GM12878 (cell line): ENCODE data around the gene CAT. TPM values are rescaled to one million over a fixed set of nuclear protein-coding genes. Genes with fewer than 3 reads are reported as not detected.

Experiments used
- ATAC-seq: fragments of 200-7000 bp; cut with Tn5 transposase; 3 replicates; pipeline ENCODE4 v1.9.1; 2020; ENCODE audit warnings: mild to moderate bottlenecking, moderate library complexity
- BruUV-seq: library from RNA; stranded (reverse); fragments of 400-500 nt; replicated peaks from 2 replicates; lab custom pipeline; 2021; lab: Mats Ljungman, UMichigan
- CTCF ChIA-PET: fragments of 300-600 bp; sonication (Branson Sonifier 250); formaldehyde crosslinking; extraction: SDS; loops from one replicate; lab custom pipeline; 2021; ENCODE audit warnings: inconsistent platforms; lab: Yijun Ruan, JAX
- POLR2A ChIA-PET: fragments of 350-600 bp; formaldehyde crosslinking; extraction: SDS; loops from one replicate; lab custom pipeline; 2021; ENCODE audit warnings: inconsistent platforms; lab: Charles Lee
- RAD21 ChIA-PET: fragments of 300-600 bp; sonication (Branson Sonifier 250); formaldehyde crosslinking; loops from one replicate; lab custom pipeline; 2023; ENCODE audit warnings: antibody characterized with exemption; ENCODE audit not compliant: unreplicated experiment; lab: Charles Lee
- SMC1A ChIA-PET: fragments of 300-600 bp; sonication (Branson Sonifier 250); formaldehyde crosslinking; loops from one replicate; lab custom pipeline; 2023; ENCODE audit not compliant: unreplicated experiment, uncharacterized antibody; lab: Charles Lee
- DNase-seq: peaks from one replicate; pipeline ENCODE4 v3.0.0-alpha.2; 2011; ENCODE audit warnings: low read depth, low spot score
- FAIRE-seq: peaks from 3 replicates; lab custom pipeline; 2011; peaks lifted over from hg19 to GRCh38; lab: Jason Lieb, UNC
- H2AFZ ChIP-seq: 2 replicates; pipeline ENCODE4 v1.6.0; 2011; ENCODE audit warnings: low read depth, low read length, control low read depth; ENCODE audit not compliant: control insufficient read depth
- H3K27ac ChIP-seq: 2 replicates; pipeline ENCODE4 v1.5.1; 2011; ENCODE audit warnings: control low read depth; ENCODE audit not compliant: control insufficient read depth, insufficient read depth
- H3K27me3 ChIP-seq, 2 experiments: replicated peaks in 1 of 2; 2 replicates each; pipeline versions ENCODE4 v1.6.0 to v1.6.1; 2011; ENCODE audit warnings: low read length in 1 of 2; ENCODE audit not compliant: control insufficient read depth in 2 of 2, insufficient read depth in 2 of 2
- H3K36me3 ChIP-seq, 2 experiments: 2 replicates each; pipeline ENCODE4 v1.5.1; 2011; ENCODE audit warnings: low read length in 1 of 2; ENCODE audit not compliant: control insufficient read depth in 2 of 2, insufficient read depth in 2 of 2
- H3K4me1 ChIP-seq: 2 replicates; pipeline ENCODE4 v1.6.1; 2011; ENCODE audit warnings: mild to moderate bottlenecking, low read length, moderate library complexity, mixed read lengths; ENCODE audit not compliant: control insufficient read depth, insufficient read depth
- H3K4me2 ChIP-seq: 2 replicates; pipeline ENCODE4 v1.6.0; 2011; ENCODE audit warnings: control low read depth; ENCODE audit not compliant: control insufficient read depth, insufficient read depth
- H3K4me3 ChIP-seq: fragments of 200-600 bp; sonication (generic); 2 replicates; pipeline ENCODE4 v1.5.1; 2016
- H3K79me2 ChIP-seq: 2 replicates; pipeline ENCODE4 v1.6.0; 2011; ENCODE audit warnings: low read length; ENCODE audit not compliant: control insufficient read depth, insufficient read depth
- H3K9ac ChIP-seq: 2 replicates; pipeline ENCODE4 v1.8.0; 2011; ENCODE audit warnings: low read length, control low read depth, mixed read lengths; ENCODE audit not compliant: control insufficient read depth, insufficient read depth
- H3K9me3 ChIP-seq: replicated peaks from 3 replicates; pipeline ENCODE4 v1.5.1; 2011; ENCODE audit warnings: mild to moderate bottlenecking, low read length; ENCODE audit not compliant: control insufficient read depth, insufficient read depth
- H4K20me1 ChIP-seq: 2 replicates; pipeline ENCODE4 v1.6.0; 2011; ENCODE audit not compliant: control insufficient read depth, insufficient read depth
- BACH1 ChIP-seq: fragments of 450-650 bp; IDR thresholded peaks from 2 replicates; pipeline ENCODE4 v1.6.1; 2017; ENCODE audit warnings: mild to moderate bottlenecking, borderline replicate concordance
- CREM ChIP-seq: IDR thresholded peaks from 2 replicates; pipeline ENCODE4 v1.6.1; 2014; ENCODE audit warnings: antibody characterized with exemption, low read depth
- E2F4 ChIP-seq: IDR thresholded peaks from 2 replicates; pipeline ENCODE4 v1.6.1; 2012; ENCODE audit warnings: low read depth, low read length, improper control_type of control experiment
- EGR1 ChIP-seq, 2 experiments: IDR thresholded peaks; 1 replicate in 1 of 2; 2 replicates in 1 of 2; pipeline ENCODE4 v1.6.1; 2011 to 2012; ENCODE audit warnings: low read depth in 2 of 2, low read length in 2 of 2, borderline replicate concordance in 1 of 2, mild to moderate bottlenecking in 1 of 2, moderate library complexity in 1 of 2
- EP300 ChIP-seq, 2 experiments: fragments of 150-350 bp in 1 of 2; IDR thresholded peaks; 2 replicates each; pipeline ENCODE4 v1.6.1; 2011 to 2012; ENCODE audit warnings: low read depth in 2 of 2, low read length in 2 of 2, borderline replicate concordance in 1 of 2, improper control_type of control experiment in 1 of 2, inconsistent platforms in 1 of 2; ENCODE audit not compliant: control insufficient read depth in 1 of 2
- ETV6 ChIP-seq, 2 experiments: fragments of 450-650 bp in 1 of 2; IDR thresholded peaks in 1 of 2; conservative IDR thresholded peaks in 1 of 2; 2 replicates each; pipeline ENCODE4 v1.6.1; 2014; ENCODE audit warnings: antibody characterized with exemption in 1 of 2, borderline replicate concordance in 1 of 2, low read depth in 1 of 2, mild to moderate bottlenecking in 1 of 2, moderate library complexity in 1 of 2
- EZH2 ChIP-seq: IDR thresholded peaks from 2 replicates; pipeline ENCODE4 v1.6.1; 2012; ENCODE audit warnings: low read depth, mild to moderate bottlenecking, control low read depth, inconsistent platforms, low read length, borderline replicate concordance; ENCODE audit not compliant: control insufficient read depth
- IKZF1 ChIP-seq: fragments of 450-650 bp; conservative IDR thresholded peaks from 2 replicates; pipeline ENCODE4 v1.6.1; 2017; ENCODE audit warnings: antibody characterized with exemption, mild to moderate bottlenecking
- MLLT1 ChIP-seq: fragments of 450-650 bp; IDR thresholded peaks from 2 replicates; pipeline ENCODE4 v1.6.1; 2016; ENCODE audit warnings: mild to moderate bottlenecking
- MYC ChIP-seq: IDR thresholded peaks from 2 replicates; pipeline ENCODE4 v1.6.1; 2011; ENCODE audit warnings: mild to moderate bottlenecking, low read length, moderate library complexity, inconsistent platforms; ENCODE audit not compliant: insufficient read depth, insufficient replicate concordance, insufficient read length, severe bottlenecking
- NRF1 ChIP-seq: conservative IDR thresholded peaks from 2 replicates; pipeline ENCODE4 v1.6.1; 2011; ENCODE audit warnings: mild to moderate bottlenecking, low read depth, low read length, improper control_type of control experiment
- POU2F2 ChIP-seq: IDR thresholded peaks from 3 replicates; pipeline ENCODE4 v1.6.1; 2011; ENCODE audit warnings: low read depth, mild to moderate bottlenecking, low read length, borderline replicate concordance
- SP1 ChIP-seq: IDR thresholded peaks from one replicate; pipeline ENCODE4 v1.6.1; 2011; ENCODE audit warnings: low read depth, low read length
- ZNF24 ChIP-seq: fragments of 450-650 bp; IDR thresholded peaks from 2 replicates; pipeline ENCODE4 v1.6.1; 2017; ENCODE audit warnings: antibody characterized with exemption, mild to moderate bottlenecking
- ZNF274 ChIP-seq: IDR thresholded peaks from one replicate; pipeline ENCODE4 v1.8.0; 2011; ENCODE audit not compliant: insufficient read length, insufficient read depth
- ZNF384 ChIP-seq: IDR thresholded peaks from 2 replicates; pipeline ENCODE4 v1.6.1; 2012; ENCODE audit warnings: low read depth, mild to moderate bottlenecking, low read length, improper control_type of control experiment, borderline replicate concordance
- WGBS: methylation state at CpG from one replicate; pipeline ENCODE4 v1.1.6; 2016; ENCODE audit warnings: low lambda C conversion rate; ENCODE audit not compliant: insufficient replicate concordance, insufficient coverage; ENCODE audit errors: missing lambda C conversion rate; 5-methylcytosine and 5-hydroxymethylcytosine counted together
- in situ Hi-C: fragments of 300-500 bp; cut with MboI; formaldehyde crosslinking; loops from 9 replicates; pipeline ENCODE4 v1.14.3; 2018; ENCODE audit warnings: mixed read lengths
- intact Hi-C: fragments of 100-400 bp; cut with micrococcal nuclease; formaldehyde crosslinking; loops from one replicate; pipeline ENCODE4 v1.14.2; 2022; ENCODE audit not compliant: unreplicated experiment
- polyA plus RNA-seq, 11 experiments: library from polyadenylated mRNA; depleted of rRNA in 4 of 11; unstranded in 6 of 11; stranded (reverse) in 5 of 11; fragments of >200 nt; fragmentation: Nextera tagmentation in 4 of 11; fragmentation: Illumina TruSeq in 1 of 11; extraction: Ambion mirVana in 4 of 11; extraction: Trizol in 1 of 11; gene quantifications; 1 replicate in 1 of 11; 2 replicates in 10 of 11; pipeline versions ENCODE4 v1.2.1 to v1.2.3, GENCODE V29; 2011 to 2016; ENCODE audit warnings: inconsistent platforms in 2 of 11, missing spikeins in 2 of 11, low read depth in 1 of 11
- total RNA-seq, 4 experiments: library from RNA; depleted of rRNA in 3 of 4; stranded (reverse); fragments of >200 nt in 3 of 4; fragmentation: Illumina TruSeq in 1 of 4; extraction: Trizol in 1 of 4; gene quantifications; 2 replicates each; pipeline versions ENCODE4 v1.2.1 to v1.2.3, GENCODE V29; 2013 to 2021

The CAT gene
- total and polyA plus RNA-seq, 10 of the 15 experiments (the other 5 are each of a cell fraction or from before 2014, with no cell fraction given): 22.4 to 71.3 (median 33.6) TPM

- ChIA-PET POLR2A (interaction anchor here (0.6 to 1.8 kb wide), 3 partner anchors 11 to 544 kb away, joined by 3 to 5 read pairs (median 3); no protein-coding TSS in a partner anchor), CTCF (interaction anchor here (0.9 to 2.8 kb wide), 6 partner anchors 10 to 250 kb away, joined by 3 to 14 read pairs (median 5); no protein-coding TSS in a partner anchor), SMC1A (interaction anchor here (0.6 to 4.2 kb wide), 9 partner anchors 10 to 727 kb away, joined by 3 to 17 read pairs (median 3); no protein-coding TSS in a partner anchor), RAD21 (interaction anchor here (2.4 kb wide), 1 partner anchor 80 kb away, joined by 6 read pairs; the partner anchor contains the start of gene ABTB2)
- no peak overlapping the region for H3K27ac ChIP-seq
- ATAC-seq (no peak), FAIRE-seq (no peak), DNase-seq (no peak)
- WGBS: 68% methylated on average over 2 of the region's 2 CpGs
- H3K36me3 ChIP-seq: no peaks in the 10 kb centered on the region
- peak overlapping the region; percentile 99; the same call in 1 of the 2 replicates for H2AFZ ChIP-seq
- H3K4me3 ChIP-seq: peak overlapping the region; percentile 86; the same call in 1 of the 2 replicates
- H3K4me1 ChIP-seq: peaks cover 5% of the 10 kb centered on the region
- peak overlapping the region; percentile 28; the same call in 1 of the 2 replicates for H3K4me2 ChIP-seq
- no peak for TF ChIP-seq ZNF384
- no peak for TF ChIP-seq NRF1
- no peak for TF ChIP-seq CREM
- no peak for TF ChIP-seq EGR1 (IDR thresholded peaks at IDR 0.05; ENCODE audit: borderline replicate concordance in 1 of 2, low read depth in 2 of 2, low read length in 2 of 2)
- TF ChIP-seq POU2F2: no peak
- TF ChIP-seq EP300 (IDR thresholded peaks at IDR 0.05; ENCODE audit: borderline replicate concordance in 1 of 2, control insufficient read depth in 1 of 2, low read depth in 2 of 2, low read length in 2 of 2): no peak
- TF ChIP-seq MLLT1: no peak
- no peak for TF ChIP-seq BACH1
- no peak for TF ChIP-seq SP1
- no peak for TF ChIP-seq ZNF24
- TF ChIP-seq E2F4: no peak
- TF ChIP-seq IKZF1: no peak
- TF ChIP-seq ETV6 (conservative IDR thresholded peaks at IDR 0.05 in 1 of 2, IDR thresholded peaks at IDR 0.05 in 1 of 2; ENCODE audit: borderline replicate concordance in 1 of 2, low read depth in 1 of 2): no peak
- TF ChIP-seq MYC: no peak
- no peak for TF ChIP-seq EZH2
- TF ChIP-seq ZNF274: no peak
- in situ Hi-C loops: no loop called here
- peaks cover 16% of the 10 kb centered on the region for H3K79me2 ChIP-seq
- no peaks in the 10 kb centered on the region for H4K20me1 ChIP-seq
- intact Hi-C loops: no loop called here
- H3K9me3 ChIP-seq: no peaks in the 10 kb centered on the region; the same call in 2 of the 3 replicates
- no peaks in the 10 kb centered on the region for H3K27me3 ChIP-seq
- peak overlapping the region; percentile 80 for H3K9ac ChIP-seq
- no TSS peak for BruUV-seq
Observed at GRCh38 chr11:34437224-34438125, 1.3 kb upstream of the CAT start.
